MG63 (cell line): ENCODE results near the gene RMI2. TPM values are rescaled to one million over a fixed set of nuclear protein-coding genes. Genes with fewer than 3 reads are reported as not detected.

ENCODE experiments used
- DNase-seq: peaks from one replicate; pipeline ENCODE4 v3.0.0-alpha.2; 2020
- H3K27me3 ChIP-seq: fragments of 250-450 bp; sonication (Bioruptor Pico); 2 replicates; pipeline ENCODE4 v1.5.1; 2020; ENCODE audit warnings: mild to moderate bottlenecking, moderate library complexity
- H3K36me3 ChIP-seq: fragments of 250-450 bp; sonication (Bioruptor Pico); 2 replicates; pipeline ENCODE4 v1.5.1; 2020; ENCODE audit warnings: mild to moderate bottlenecking, moderate library complexity
- H3K4me3 ChIP-seq: fragments of 250-450 bp; sonication (Bioruptor Pico); 2 replicates; pipeline ENCODE4 v1.5.1; 2020; ENCODE audit warnings: mild to moderate bottlenecking, moderate library complexity
- H3K9me3 ChIP-seq: fragments of 250-450 bp; sonication (Bioruptor Pico); 2 replicates; pipeline ENCODE4 v1.5.1; 2020; ENCODE audit warnings: mild to moderate bottlenecking, moderate library complexity
- total RNA-seq: library from RNA; depleted of rRNA; stranded (reverse); fragments of >200 nt; shearing (Covaris generic); gene quantifications from 2 replicates; pipeline ENCODE4 v1.2.3, GENCODE V29; 2014; ENCODE audit warnings: low replicate concordance

Gene RMI2
- total RNA-seq, 1 experiment from 2014 or later, result 25.8 TPM

DNA sequence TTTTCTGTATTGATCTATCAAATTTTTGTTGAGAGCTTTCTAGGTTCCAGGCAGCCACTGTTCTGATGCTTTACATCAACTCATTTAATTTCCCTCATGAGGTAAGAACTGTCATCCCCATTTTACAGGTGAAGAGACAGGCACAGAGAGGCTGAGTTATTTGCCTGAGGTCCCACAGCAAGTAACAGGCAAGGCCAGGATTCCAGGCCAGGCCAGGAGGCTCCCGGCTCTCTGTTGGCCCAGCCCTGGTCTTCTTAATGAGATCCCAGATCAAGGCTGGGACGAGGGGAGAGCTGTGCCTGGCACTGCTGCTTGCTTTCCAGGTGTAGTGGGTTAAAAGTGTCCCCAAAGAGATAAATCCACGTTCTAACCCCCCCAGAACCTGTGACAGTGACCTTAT is 22.4 kb upstream of the RMI2 start:
- Histone ChIP-seq H3K27me3 (no peaks in the 10 kb centered on the region), H3K36me3 (no peaks in the 10 kb centered on the region), H3K4me3 (no peak overlapping the region), H3K9me3 (no peaks in the 10 kb centered on the region)
- no peak for DNase-seq

- no peak for DNase-seq
- Histone ChIP-seq H3K4me3 (no peak overlapping the region), H3K27me3 (no peaks in the 10 kb centered on the region), H3K9me3 (no peaks in the 10 kb centered on the region), H3K36me3 (no peaks in the 10 kb centered on the region)
Measured at GRCh38 chr16:11323551-11324336, 21.5 kb upstream of the RMI2 start.

- Histone ChIP-seq H3K4me3 (no peak overlapping the region), H3K27me3 (no peaks in the 10 kb centered on the region), H3K9me3 (no peaks in the 10 kb centered on the region), H3K36me3 (no peaks in the 10 kb centered on the region)
- no peak for DNase-seq
Measured at GRCh38 chr16:11325404-11326083, 19.7 kb upstream of the RMI2 start.

GRCh38 chr16:11326084-11326736 is 19.0 kb upstream of the RMI2 start:
- DNase-seq, result no peak
- Histone ChIP-seq H3K36me3 (no peaks in the 10 kb centered on the region), H3K27me3 (no peaks in the 10 kb centered on the region), H3K4me3 (no peak overlapping the region), H3K9me3 (no peaks in the 10 kb centered on the region)

- no peaks in the 10 kb centered on the region for H3K36me3 ChIP-seq
- no peak for DNase-seq
- H3K9me3 ChIP-seq, result no peaks in the 10 kb centered on the region
- no peak overlapping the region for H3K4me3 ChIP-seq
- H3K27me3 ChIP-seq, result no peaks in the 10 kb centered on the region
Measured at GRCh38 chr16:11326737-11327276, 18.5 kb upstream of the RMI2 start.

DNA sequence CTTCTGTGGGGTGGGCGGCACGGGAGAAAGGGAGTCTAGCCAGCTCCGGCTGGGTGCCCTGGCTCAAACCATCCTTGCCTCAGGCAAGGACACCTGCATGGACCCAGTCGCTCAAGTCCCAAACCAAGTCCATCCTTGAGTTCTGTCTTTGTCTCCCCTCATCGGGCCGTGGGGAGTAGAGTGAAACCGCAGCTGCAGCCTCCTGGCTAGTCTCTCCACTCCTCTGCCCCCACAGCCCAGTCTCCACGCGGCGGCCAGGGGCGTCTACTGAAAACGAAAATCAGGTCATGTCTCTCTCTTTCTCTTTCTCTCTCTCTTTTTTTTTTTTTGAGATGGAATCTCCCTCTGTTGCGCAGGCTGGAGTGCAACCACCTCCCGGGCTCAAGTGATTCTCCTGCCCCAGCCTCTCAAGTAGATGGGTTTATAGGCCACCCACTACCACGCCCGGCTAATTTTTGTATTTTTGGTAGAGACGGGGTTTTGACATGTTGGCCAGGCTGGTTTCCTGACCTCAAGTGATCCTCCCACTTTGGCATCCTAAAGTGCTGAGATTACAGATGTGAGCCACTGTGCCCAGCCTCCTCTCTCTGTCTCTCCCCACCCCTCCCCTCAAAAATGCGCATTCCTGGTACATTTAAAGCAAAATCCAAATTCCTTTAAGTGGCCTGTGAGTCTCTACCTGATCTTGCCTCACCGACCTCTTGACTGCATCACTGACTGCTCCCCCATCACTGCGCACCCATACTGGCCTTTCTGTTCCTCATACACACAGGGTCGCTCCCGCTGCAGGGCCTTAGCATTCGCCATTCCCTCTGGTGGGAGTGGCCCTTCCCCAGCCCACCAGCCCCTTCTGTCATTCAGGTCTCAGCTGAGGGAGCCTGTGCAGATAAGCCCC is 17.7 kb upstream of the RMI2 start:
- DNase-seq, result no peak
- H3K36me3 ChIP-seq, result no peaks in the 10 kb centered on the region
- H3K27me3 ChIP-seq, result no peaks in the 10 kb centered on the region
- no peak overlapping the region for H3K4me3 ChIP-seq
- no peaks in the 10 kb centered on the region for H3K9me3 ChIP-seq

DNA sequence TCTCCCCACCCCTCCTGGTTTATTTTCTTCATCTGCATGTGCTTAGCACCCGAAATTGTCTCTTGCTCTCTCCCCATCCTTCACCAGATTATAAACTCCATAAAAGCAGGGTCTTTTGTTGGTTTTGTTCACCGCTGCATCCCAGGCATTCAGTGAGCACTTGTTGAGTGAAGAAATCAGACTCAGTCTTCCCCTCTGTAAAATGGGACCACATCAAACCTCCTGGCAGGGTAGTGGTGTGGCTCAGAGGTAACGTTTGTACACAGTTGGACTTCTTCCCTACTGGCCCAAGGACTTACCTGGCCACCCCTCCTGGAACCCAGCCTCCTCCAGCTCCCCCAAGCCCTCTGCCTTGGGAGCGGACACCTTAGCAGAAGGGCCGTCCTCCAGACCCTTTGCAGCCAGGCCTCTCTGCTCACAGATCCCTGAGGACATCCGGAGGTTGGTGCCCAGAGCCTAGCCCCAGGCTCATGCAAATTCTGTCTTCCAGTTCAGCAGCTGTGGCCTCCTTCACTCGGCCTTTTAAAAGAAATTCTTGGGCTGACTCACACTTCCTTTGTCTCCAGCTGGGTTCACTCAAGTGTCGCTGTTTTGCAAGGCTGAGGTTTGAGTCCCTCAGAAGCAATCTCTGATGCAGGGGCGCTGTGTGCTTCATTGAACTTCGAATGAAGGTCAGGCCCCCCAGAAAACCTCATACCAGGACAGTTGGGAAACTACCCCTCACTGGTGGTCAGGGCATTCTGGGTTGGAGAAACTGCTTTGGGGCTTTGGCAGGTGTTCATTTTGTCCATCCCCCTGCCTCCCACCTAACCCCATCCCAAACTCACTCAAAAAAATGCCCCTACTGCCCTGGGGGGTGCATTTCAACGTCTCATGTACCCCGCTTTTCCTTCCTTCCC is 16.8 kb upstream of the RMI2 start:
- H3K9me3 ChIP-seq, result no peaks in the 10 kb centered on the region
- H3K4me3 ChIP-seq, result no peak overlapping the region
- no peaks in the 10 kb centered on the region for H3K36me3 ChIP-seq
- H3K27me3 ChIP-seq, result no peaks in the 10 kb centered on the region
- DNase-seq, result peak; percentile 89

- no peak overlapping the region for H3K4me3 ChIP-seq
- H3K9me3 ChIP-seq, result no peaks in the 10 kb centered on the region
- no peaks in the 10 kb centered on the region for H3K27me3 ChIP-seq
- H3K36me3 ChIP-seq, result no peaks in the 10 kb centered on the region
- no peak for DNase-seq
Measured at GRCh38 chr16:11329071-11329491, 16.2 kb upstream of the RMI2 start.

- H3K27me3 ChIP-seq, result no peaks in the 10 kb centered on the region
- no peaks in the 10 kb centered on the region for H3K36me3 ChIP-seq
- H3K4me3 ChIP-seq, result no peak overlapping the region
- no peak for DNase-seq
- peaks cover 2% of the 10 kb centered on the region; the same call in 1 of the 2 replicates for H3K9me3 ChIP-seq
Measured at GRCh38 chr16:11329891-11330290, 15.4 kb upstream of the RMI2 start.

GRCh38 chr16:11330526-11331237 is 14.6 kb upstream of the RMI2 start:
- DNase-seq, result no peak
- H3K4me3 ChIP-seq, result no peak overlapping the region
- H3K36me3 ChIP-seq, result no peaks in the 10 kb centered on the region
- no peaks in the 10 kb centered on the region for H3K27me3 ChIP-seq
- H3K9me3 ChIP-seq, result peaks cover 4% of the 10 kb centered on the region; the same call in 1 of the 2 replicates

DNA sequence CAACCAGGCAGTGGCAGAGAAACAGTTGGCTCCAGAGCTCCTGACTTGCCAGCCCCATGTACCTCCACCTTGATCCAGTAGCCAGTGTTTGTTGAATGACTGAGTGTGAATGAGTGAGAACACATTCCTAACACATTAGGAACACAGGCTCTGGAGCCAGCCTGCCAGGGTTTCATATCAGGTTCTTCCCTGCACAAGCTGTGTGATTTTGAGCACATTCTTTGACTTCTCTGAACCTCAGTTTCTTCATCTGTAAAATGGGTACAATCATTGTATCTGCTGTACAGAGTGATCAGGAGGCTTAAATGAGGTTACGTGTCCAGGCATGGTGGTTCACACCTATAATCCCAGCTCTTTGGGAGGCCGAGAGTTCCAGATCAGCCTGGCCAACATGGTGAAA is 13.3 kb upstream of the RMI2 start:
- Histone ChIP-seq H3K4me3 (no peak overlapping the region), H3K27me3 (no peaks in the 10 kb centered on the region), H3K36me3 (no peaks in the 10 kb centered on the region), H3K9me3 (peaks cover 4% of the 10 kb centered on the region; the same call in 1 of the 2 replicates)
- DNase-seq, result no peak

DNA sequence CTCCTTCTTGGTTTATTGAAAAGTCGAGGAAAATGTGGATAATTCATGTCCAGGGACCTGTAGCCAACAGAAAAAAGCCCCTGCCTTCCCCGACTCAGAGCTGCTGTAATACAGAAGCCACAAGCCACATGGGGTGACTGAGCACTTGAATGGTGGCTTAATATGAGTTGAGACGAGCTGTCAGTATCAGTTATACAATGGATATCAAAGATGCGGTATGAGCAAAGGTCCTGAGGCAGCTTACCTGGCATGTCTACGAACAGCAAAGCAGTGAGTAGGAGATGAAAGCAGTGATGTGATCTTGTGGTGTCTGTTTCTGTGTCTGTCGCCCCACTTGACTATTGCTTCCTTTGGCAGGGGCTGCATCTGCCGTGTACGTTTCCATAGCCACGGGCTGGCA is 12.2 kb upstream of the RMI2 start:
- Histone ChIP-seq H3K27me3 (no peaks in the 10 kb centered on the region), H3K9me3 (peaks cover 4% of the 10 kb centered on the region; the same call in 1 of the 2 replicates)
- DNase-seq, result no peak

GRCh38 chr16:11333702-11334101 is 11.6 kb upstream of the RMI2 start:
- H3K4me3 ChIP-seq, result no peak overlapping the region
- H3K9me3 ChIP-seq, result peaks cover 4% of the 10 kb centered on the region; the same call in 1 of the 2 replicates
- no peaks in the 10 kb centered on the region for H3K27me3 ChIP-seq
- H3K36me3 ChIP-seq, result no peaks in the 10 kb centered on the region
- no peak for DNase-seq

More for the DNA sequence above, 12.2 kb upstream of the RMI2 start:
- Histone ChIP-seq H3K4me3 (no peak overlapping the region), H3K36me3 (no peaks in the 10 kb centered on the region)

- H3K36me3 ChIP-seq, result no peaks in the 10 kb centered on the region
- DNase-seq, result no peak
- H3K27me3 ChIP-seq, result no peaks in the 10 kb centered on the region
- no peak overlapping the region for H3K4me3 ChIP-seq
- peaks cover 4% of the 10 kb centered on the region; the same call in 1 of the 2 replicates for H3K9me3 ChIP-seq
Measured at GRCh38 chr16:11334831-11335404, 10.3 kb upstream of the RMI2 start.
